ACC112 (cell line): ENCODE data around the gene C20orf204.

Source experiments
- H2AFZ ChIP-seq: fragments of 200-600 bp; sonication (generic); one replicate; pipeline ENCODE4 v1.6.0; 2017; ENCODE audit warnings: antibody characterized with exemption, low read length; ENCODE audit not compliant: unreplicated experiment
- H3K27ac ChIP-seq: fragments of 200-600 bp; sonication (generic); 2 replicates; pipeline ENCODE4 v1.5.1; 2014; ENCODE audit warnings: low read depth, mild to moderate bottlenecking, antibody characterized with exemption, low read length, moderate library complexity
- H3K27me3 ChIP-seq: fragments of 200-600 bp; sonication (generic); 2 replicates; pipeline ENCODE4 v1.6.1; 2014; ENCODE audit warnings: mild to moderate bottlenecking, antibody characterized with exemption, low read length, moderate library complexity, mixed read lengths; ENCODE audit not compliant: insufficient read depth
- H3K36me3 ChIP-seq: fragments of 200-600 bp; sonication (generic); 2 replicates; pipeline ENCODE4 v1.6.1; 2016; ENCODE audit warnings: mild to moderate bottlenecking, antibody characterized with exemption, low read length, moderate library complexity, mixed read lengths; ENCODE audit not compliant: insufficient read depth
- H3K4me1 ChIP-seq: fragments of 200-600 bp; sonication (generic); one replicate; pipeline ENCODE4 v1.6.1; 2016; ENCODE audit warnings: low read length, mixed read lengths; ENCODE audit not compliant: insufficient read depth, unreplicated experiment, control insufficient read depth
- H3K4me3 ChIP-seq: fragments of 200-600 bp; sonication (generic); 2 replicates; pipeline ENCODE4 v1.5.1; 2014; ENCODE audit warnings: mild to moderate bottlenecking, low read depth, low read length
- H3K79me2 ChIP-seq: fragments of 200-600 bp; sonication (generic); one replicate; pipeline ENCODE4 v1.6.0; 2016; ENCODE audit warnings: low read length; ENCODE audit not compliant: control insufficient read depth, unreplicated experiment, insufficient read depth

The C20orf204 gene

GRCh38 chr20:64027981-64028685 is 7.8 kb upstream of the C20orf204 start:
- Histone ChIP-seq H3K4me3 (no peak overlapping the region), H3K36me3 (peaks cover 30% of the 10 kb centered on the region; the same call in 1 of the 2 replicates), H3K27me3 (no peaks in the 10 kb centered on the region), H3K27ac (no peak overlapping the region), H3K79me2 (no peaks in the 10 kb centered on the region), H3K4me1 (peaks cover 4% of the 10 kb centered on the region), H2AFZ (no peak overlapping the region)

GRCh38 chr20:64029293-64030117 is 6.5 kb upstream of the C20orf204 start:
- Histone ChIP-seq H3K79me2 (no peaks in the 10 kb centered on the region), H3K27ac (no peak overlapping the region), H2AFZ (no peak overlapping the region), H3K27me3 (no peaks in the 10 kb centered on the region), H3K4me3 (no peak overlapping the region), H3K36me3 (peaks cover 23% of the 10 kb centered on the region; the same call in 1 of the 2 replicates), H3K4me1 (peaks cover 4% of the 10 kb centered on the region)

DNA sequence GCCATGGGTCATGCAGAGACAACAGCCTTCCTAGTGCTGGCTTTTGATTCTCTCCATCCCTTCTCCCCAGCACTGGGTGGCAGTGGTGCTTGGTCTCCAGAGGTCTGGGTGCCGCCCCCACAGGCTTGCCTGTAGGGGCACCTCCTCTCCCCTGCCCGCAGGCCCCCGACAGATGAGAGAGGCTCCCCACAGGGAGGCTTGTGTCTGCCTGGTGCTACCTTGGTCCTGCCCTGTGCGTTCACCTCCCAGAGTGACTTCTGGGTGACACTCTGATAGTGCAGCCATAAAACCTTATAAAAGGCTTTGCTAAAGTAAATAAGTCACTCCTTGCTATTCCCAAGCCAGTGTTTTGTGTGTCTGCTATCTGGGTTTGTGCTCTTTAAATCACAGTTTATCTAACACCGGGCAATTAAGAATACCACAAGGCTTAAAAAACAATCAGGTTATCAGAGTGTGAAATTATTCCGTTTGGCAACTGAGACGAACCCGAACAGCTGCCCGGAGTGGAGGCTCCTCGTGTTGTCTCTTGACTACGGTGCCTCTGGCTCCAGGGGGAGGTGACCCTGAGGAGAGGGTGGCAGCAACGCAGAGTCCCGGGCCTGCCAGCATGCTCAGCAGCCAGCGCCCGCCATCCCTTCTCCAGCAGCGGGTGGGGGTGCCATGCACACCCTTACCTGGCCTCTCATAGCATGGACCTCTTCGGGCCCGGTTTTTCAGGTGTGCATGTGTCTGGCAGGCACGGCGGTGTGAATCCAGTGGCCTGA is 5.4 kb upstream of the C20orf204 start:
- Histone ChIP-seq H3K36me3 (peaks cover 23% of the 10 kb centered on the region; the same call in 1 of the 2 replicates), H3K27me3 (no peaks in the 10 kb centered on the region), H3K27ac (no peak overlapping the region), H3K4me1 (peaks cover 4% of the 10 kb centered on the region), H3K4me3 (no peak overlapping the region), H2AFZ (no peak overlapping the region), H3K79me2 (no peaks in the 10 kb centered on the region)

GRCh38 chr20:64031822-64032314 is 4.1 kb upstream of the C20orf204 start:
- Histone ChIP-seq H3K36me3 (peaks cover 20% of the 10 kb centered on the region; the same call in 1 of the 2 replicates), H2AFZ (no peak overlapping the region)

GRCh38 chr20:64032706-64033624 is 3.0 kb upstream of the C20orf204 start:
- no peak overlapping the region for H2AFZ ChIP-seq
- no peaks in the 10 kb centered on the region for H3K79me2 ChIP-seq
- no peak overlapping the region for H3K4me3 ChIP-seq
- peaks cover 11% of the 10 kb centered on the region for H3K27me3 ChIP-seq
- peaks cover 4% of the 10 kb centered on the region for H3K4me1 ChIP-seq
- no peak overlapping the region for H3K27ac ChIP-seq
- H3K36me3 ChIP-seq: peaks cover 12% of the 10 kb centered on the region; the same call in 1 of the 2 replicates

More at GRCh38 chr20:64031822-64032314, 4.1 kb upstream of the C20orf204 start:
- peaks cover 4% of the 10 kb centered on the region for H3K4me1 ChIP-seq
- no peaks in the 10 kb centered on the region for H3K27me3 ChIP-seq
- no peak overlapping the region for H3K4me3 ChIP-seq
- no peak overlapping the region for H3K27ac ChIP-seq
- no peaks in the 10 kb centered on the region for H3K79me2 ChIP-seq

- Histone ChIP-seq H3K27ac (no peak overlapping the region), H3K36me3 (peaks cover 6% of the 10 kb centered on the region; the same call in 1 of the 2 replicates), H3K4me3 (no peak overlapping the region), H3K27me3 (peaks cover 13% of the 10 kb centered on the region), H3K4me1 (peaks cover 4% of the 10 kb centered on the region), H3K79me2 (no peaks in the 10 kb centered on the region), H2AFZ (no peak overlapping the region)
Observed at GRCh38 chr20:64033981-64034493, 1.9 kb upstream of the C20orf204 start.

GRCh38 chr20:64035066-64035932 is 683 bp upstream of the C20orf204 start:
- H3K36me3 ChIP-seq: peaks cover 2% of the 10 kb centered on the region; the same call in 1 of the 2 replicates
- no peak overlapping the region for H3K4me3 ChIP-seq
- peaks cover 4% of the 10 kb centered on the region for H3K4me1 ChIP-seq
- H2AFZ ChIP-seq: no peak overlapping the region
- no peak overlapping the region for H3K27ac ChIP-seq
- no peaks in the 10 kb centered on the region for H3K79me2 ChIP-seq
- peaks cover 18% of the 10 kb centered on the region for H3K27me3 ChIP-seq

- Histone ChIP-seq H2AFZ (no peak overlapping the region), H3K79me2 (no peaks in the 10 kb centered on the region), H3K36me3 (no peaks in the 10 kb centered on the region), H3K27ac (no peak overlapping the region), H3K4me1 (peaks cover 4% of the 10 kb centered on the region), H3K4me3 (no peak overlapping the region), H3K27me3 (peaks cover 29% of the 10 kb centered on the region)
Observed at GRCh38 chr20:64036346-64037198, 590 bp downstream of the C20orf204 start.
